ENCODE data around the gene FBXL3.

DNA sequence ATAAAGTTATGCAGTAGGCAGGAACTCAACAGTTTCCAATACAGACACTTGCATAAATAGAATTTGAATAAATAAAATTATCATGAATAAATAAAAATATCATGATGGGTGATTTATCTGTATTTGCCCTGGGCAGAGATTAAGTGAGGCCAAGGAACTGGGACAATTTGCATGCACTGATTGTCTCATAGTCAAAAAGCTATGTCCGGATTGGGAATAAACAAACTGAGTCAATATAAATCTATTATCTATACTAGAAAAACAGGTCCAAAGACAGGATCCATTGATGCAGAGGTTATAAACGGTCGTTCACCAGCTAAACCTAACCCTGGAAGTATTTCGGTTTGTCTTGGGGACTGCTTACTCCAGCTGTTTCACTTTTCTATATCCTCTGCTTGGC is 26.2 kb upstream of the FBXL3 start:
- TF ChIP-seq CTCF (IDR thresholded peaks at IDR 0.05): no peak
- no peak for TF ChIP-seq RCOR1 (IDR thresholded peaks at IDR 0.05; ENCODE audit: low read length)
- no peak for TF ChIP-seq REST (IDR thresholded peaks at IDR 0.05; ENCODE audit: low read depth, low read length)
- TF ChIP-seq TEAD4 (IDR thresholded peaks at IDR 0.05; ENCODE audit: borderline replicate concordance, insufficient read depth): no peak
- TF ChIP-seq RAD21 (IDR thresholded peaks at IDR 0.05; ENCODE audit: low read length): no peak
- no peak for TF ChIP-seq FOXM1 (IDR thresholded peaks at IDR 0.05; ENCODE audit: low read depth)
- no peak for TF ChIP-seq MAX (IDR thresholded peaks at IDR 0.05; ENCODE audit: low read depth)
- TF ChIP-seq POLR2AphosphoS5 (IDR thresholded peaks at IDR 0.05; ENCODE audit: low read depth, low read length): no peak
